NCI-H226 (cell line): ENCODE measurements around the gene OSM.

Experiments
- DNase-seq: peaks from one replicate; pipeline ENCODE4 v3.0.0-alpha.2; 2015

The OSM gene

GRCh38 chr22:30266445-30267381, at the start of gene OSM:
Gene OSM, minus strand, starts transcription at chr22:30266851. Its CDS starts 52 bp downstream, at chr22:30266799.
- DNase-seq = no peak

GRCh38 chr22:30315962-30316576, 49.4 kb upstream of the OSM start:
- DNase-seq = no peak

- DNase-seq = peak; percentile 65
Observed at GRCh38 chr22:30314915-30315314, 48.3 kb upstream of the OSM start.

GRCh38 chr22:30313527-30314363, 47.1 kb upstream of the OSM start:
- peak; percentile 12 for DNase-seq

GRCh38 chr22:30312053-30312452, 45.4 kb upstream of the OSM start:
- DNase-seq = peak; percentile 15

GRCh38 chr22:30310881-30311771, 44.5 kb upstream of the OSM start:
- peak; percentile 70 for DNase-seq

GRCh38 chr22:30309951-30310741, 43.5 kb upstream of the OSM start:
- DNase-seq = no peak

GRCh38 chr22:30308518-30309230, 42.0 kb upstream of the OSM start:
- no peak for DNase-seq

- DNase-seq = no peak
Observed at GRCh38 chr22:30308093-30308492, 41.4 kb upstream of the OSM start.

GRCh38 chr22:30307041-30307574, 40.5 kb upstream of the OSM start:
- DNase-seq = no peak

GRCh38 chr22:30306627-30307011, 40.0 kb upstream of the OSM start:
- DNase-seq = no peak

GRCh38 chr22:30305906-30306626, 39.4 kb upstream of the OSM start:
- DNase-seq = no peak

GRCh38 chr22:30305519-30305905, 38.9 kb upstream of the OSM start:
- DNase-seq = no peak

GRCh38 chr22:30304495-30305244, 38.0 kb upstream of the OSM start:
- DNase-seq = no peak

GRCh38 chr22:30302810-30303138, 36.1 kb upstream of the OSM start:
- no peak for DNase-seq

- peak; percentile 82 for DNase-seq
Observed at GRCh38 chr22:30301995-30302809, 35.6 kb upstream of the OSM start.

- DNase-seq = no peak
Observed at GRCh38 chr22:30299322-30299721, 32.7 kb upstream of the OSM start.
